HG03103 (cell line): ENCODE results near the gene LRRC3C.
A peak's percentile ranks its signal among the peaks of the same experiment; 100 is the strongest.

Source experiments
- ATAC-seq: cut with Tn5 transposase; IDR thresholded peaks from one replicate; pipeline ENCODE4 v1.9.1; 2021; ENCODE audit warnings: low read depth; ENCODE audit not compliant: unreplicated experiment

Gene LRRC3C

DNA sequence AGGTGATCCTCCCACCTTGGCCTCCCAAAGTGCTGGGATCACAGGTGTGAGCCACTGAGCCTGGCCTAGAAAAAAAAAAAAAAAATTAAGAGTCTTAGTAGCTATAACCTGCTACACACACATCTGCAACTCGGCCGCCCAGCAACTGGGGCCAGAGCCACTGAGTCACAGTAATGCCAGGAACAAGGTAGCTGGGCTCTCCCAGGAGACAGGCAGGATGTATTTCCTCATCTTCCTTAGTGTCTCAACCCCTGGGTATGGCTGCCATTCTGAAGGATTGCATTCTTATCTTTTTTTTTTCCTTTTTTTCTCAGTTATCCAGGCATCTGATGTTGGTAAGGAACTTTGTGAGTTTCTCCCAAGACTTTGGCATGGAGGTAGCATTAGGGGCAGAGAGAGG is 46.0 kb downstream of the LRRC3C start:
- no peak for ATAC-seq

DNA sequence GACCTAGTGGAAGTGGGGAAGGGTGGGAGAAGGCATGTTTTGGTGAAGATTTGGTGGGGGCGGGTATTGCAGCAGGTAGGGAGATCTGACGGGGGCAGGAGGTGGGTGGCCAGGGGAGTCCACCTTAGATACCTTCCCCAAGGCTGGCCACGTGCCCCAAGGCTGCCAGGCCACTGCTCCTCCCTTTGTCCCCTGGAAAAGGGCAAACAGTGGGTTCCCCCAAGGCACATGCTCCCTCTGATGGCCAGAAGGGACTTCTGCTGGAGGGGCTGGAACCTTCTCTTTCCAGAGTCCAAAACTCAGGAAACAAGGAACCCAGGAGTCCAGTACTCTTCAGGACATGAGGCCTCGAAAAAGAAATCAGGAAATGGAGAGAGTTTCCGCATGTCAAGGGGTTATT is 46.9 kb downstream of the LRRC3C start:
- ATAC-seq: no peak

DNA sequence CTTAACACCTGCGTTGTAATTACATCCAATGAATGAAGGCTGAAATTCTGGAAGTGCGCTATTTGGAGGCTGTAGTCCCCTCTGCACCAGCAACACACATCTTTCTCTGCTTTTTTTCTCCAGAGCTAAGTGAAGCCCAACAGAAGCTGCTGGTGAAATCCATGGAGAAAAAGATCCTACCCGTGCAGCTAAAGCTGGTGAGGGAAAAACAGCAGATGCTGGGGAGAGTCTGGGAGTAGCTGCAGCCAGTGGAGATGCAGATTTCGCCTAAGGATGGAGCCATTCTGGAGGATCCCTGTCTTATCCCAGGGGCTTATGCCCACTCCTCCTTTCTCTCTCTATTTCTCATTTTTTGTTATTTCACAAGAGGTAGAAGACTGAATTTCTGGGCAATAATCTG is 48.3 kb downstream of the LRRC3C start:
- no peak for ATAC-seq

DNA sequence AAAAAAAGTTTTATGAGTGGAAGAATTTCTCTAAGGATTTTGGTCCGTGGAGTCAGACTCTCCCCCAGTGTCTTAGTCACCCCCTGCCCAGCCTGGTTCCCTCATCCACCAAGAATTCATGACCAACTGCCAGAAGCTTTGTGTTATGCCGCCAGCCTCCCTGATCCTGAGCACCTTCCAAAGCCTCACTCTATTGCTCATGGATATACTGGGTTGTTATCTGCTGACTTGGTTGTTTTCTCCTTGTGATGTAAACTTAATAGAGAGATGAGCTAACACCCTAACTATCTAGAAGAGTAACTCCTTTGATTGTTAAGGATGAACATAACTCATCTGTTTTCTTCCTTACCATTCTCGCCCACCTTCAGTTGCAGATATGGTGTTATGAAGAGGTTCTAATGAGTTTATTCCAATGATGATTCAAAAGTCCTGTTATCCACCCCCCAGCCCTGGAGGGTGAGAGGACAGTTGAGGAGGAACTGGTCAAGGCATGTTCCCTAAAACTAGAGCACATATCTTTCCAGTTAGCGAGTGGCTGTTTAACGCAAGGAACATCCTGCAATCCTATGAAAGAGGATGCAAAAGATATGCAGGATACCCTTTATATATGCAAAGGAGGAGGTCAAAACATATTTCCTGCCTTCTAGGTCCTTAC is 51.6 kb downstream of the LRRC3C start:
- ATAC-seq: no peak

DNA sequence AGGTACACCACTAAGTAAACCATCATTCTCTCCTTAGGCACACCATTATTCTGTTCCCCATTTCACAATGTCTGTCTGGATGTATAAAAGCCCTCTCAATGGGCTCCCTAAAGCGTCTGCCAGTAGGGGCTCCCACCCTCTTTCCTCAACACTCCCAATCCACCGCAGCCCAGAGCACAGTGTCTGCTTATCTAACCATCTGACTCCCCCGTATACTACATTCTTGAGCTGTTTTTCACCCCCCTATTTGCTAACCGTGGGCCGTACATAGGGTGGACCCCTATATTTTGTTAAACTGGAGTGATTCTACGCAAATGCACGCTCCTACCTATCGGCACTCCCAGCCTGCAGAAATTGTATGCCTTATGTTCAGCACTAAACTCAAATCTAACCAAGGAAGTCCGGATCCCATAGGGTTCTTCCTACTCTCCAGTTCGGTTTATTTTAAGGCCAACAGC is 52.4 kb downstream of the LRRC3C start:
- ATAC-seq: peak; percentile 11

DNA sequence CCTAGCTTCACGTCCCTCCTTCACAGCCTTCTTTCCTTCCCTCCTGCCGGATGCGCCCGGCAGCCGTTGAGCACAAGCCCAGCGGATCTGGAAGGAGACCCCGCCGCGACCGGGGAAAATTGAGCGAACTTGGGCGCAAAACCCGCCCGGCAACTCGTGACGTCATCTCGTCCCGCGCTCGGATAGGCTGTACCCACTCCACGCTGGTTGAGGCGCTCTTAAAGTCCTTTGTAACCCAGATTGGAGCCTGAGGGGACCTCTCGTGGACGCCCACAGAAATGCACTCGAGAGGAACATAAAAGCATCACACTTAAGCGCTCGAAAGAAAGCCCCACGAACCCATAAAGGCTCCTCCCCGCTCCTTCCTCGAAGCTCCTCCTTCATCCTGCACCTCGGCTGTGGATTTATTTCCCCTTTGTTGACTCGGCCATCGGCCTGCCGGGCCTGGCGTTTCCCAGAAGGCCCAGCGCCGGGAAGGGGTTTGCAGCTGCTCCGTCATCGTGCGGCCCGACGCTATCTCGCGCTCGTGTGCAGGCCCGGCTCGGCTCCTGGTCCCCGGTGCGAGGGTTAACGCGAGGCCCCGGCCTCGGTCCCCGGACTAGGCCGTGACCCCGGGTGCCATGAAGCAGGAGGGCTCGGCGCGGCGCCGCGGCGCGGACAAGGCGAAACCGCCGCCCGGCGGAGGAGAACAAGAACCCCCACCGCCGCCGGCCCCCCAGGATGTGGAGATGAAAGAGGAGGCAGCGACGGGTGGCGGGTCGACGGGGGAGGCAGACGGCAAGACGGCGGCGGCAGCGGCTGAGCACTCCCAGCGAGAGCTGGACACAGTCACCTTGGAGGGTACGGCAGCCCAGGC is 53.0 kb downstream of the LRRC3C start, which contains the start of gene PSMD3:
Gene PSMD3, plus strand, starts transcription at position 457 of the 856 bp plus-strand sequence. Its CDS starts 164 bp downstream, at position 621.
- ATAC-seq: peak; percentile 88

DNA sequence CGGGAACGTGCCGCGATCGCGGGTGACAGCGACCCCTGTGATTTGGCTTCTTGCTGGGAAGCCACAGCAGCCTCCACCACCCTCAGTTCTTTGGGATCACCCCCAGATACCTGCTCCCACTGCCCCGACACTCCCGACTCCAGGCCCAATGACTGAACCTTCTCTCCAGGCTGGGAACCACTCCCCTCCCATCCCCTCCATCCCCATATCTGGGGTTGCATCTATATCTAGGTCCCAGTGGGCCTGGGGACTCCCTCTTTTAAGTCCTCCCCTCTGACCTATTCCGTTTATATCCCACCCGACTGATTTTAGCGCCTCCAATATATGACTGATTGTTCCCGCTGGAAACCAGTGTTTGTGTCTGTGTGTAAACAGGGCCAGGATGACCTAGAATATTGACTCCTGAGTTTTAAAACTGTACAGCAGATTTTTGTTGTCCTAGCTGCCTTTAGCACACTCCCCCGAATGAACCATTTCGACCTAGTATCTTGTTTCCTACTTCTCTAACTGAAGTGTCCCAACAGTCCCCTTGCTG is 53.7 kb downstream of the LRRC3C start:
- no peak for ATAC-seq

DNA sequence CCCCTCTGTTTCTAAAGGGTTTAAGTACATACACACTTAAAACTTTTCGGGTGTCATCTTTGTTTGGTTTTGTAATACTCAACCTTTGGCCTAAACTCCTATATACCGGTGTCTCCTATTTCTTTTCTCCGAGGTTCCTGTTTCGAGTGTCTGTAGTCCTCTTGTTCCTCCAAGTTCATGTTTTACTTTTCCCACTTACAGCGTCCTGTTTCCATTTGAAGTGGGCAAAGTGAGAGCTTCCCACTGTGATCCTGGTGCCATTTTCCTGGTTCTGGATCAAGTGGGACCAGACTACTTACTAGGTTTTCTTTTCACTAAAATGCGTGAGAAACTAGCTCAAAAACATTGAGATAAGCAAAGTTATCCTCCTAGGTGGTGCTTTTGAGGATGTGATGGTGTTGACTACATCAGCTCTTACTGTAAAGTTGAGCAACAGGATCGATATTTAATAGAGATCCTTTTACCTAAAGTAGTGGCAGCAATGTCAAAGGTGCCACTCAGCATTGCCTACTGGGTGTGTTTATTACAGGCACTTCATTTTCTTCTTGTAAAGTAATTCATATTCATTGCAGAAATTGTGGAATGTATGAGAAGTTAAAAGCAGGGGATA is 54.3 kb downstream of the LRRC3C start:
- ATAC-seq: no peak

DNA sequence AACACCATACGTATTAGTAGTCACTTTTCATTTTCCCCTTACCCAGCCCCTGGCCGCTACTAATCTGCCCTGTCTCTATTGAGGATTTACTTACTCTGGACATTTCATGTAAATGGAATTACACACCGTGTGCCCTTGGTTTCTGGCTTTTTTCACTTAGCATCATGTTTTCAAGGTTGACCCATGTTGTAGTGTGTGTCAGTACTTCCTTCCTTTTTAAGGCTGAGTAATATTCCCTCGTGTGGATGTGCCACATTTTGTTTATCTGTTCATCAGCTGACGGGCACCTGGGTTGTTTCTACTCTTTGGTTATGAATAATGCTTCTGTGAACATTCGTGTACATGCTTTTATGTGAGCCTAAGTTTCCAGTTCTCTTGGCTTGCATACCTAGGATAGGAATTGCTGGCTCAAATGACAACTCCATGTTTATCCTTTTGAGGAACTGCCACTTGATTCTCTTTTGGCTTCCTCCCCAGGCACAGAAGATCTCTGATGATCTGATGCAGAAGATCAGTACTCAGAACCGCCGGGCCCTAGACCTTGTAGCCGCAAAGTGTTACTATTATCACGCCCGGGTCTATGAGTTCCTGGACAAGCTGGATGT is 60.8 kb downstream of the LRRC3C start:
- ATAC-seq: no peak

DNA sequence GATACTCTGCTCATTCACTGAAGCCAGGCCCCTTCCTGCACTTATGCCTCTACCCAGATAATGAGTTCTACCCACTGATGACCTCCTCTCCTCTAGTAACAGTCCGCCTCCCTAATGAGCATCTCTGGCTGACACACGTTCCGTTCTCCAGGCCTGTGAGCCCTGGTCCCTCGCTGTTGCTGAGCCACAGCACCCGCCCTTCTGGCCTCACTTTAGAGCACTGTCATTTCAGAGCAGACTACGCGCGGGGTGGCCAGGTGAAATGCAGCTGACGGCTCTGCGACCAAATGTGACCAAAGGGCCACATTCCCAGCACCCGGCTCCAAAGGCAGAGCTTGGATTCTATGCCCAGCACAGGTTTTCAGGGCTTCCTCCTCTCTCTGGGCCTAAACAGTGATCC is 66.9 kb downstream of the LRRC3C start:
- ATAC-seq: no peak
